ENCODE measurements around the gene PCNA.

The PCNA gene

GRCh38 chr20:5090191-5090590 lies 29.6 kb downstream of the PCNA start:
- Histone ChIP-seq H3K9ac (no peak overlapping the region), H3K27me3 (ENCODE audit: insufficient read depth, low read depth) (no peaks in the 10 kb centered on the region), H3K27ac (no peak overlapping the region), H3K36me3 (ENCODE audit: insufficient read depth) (no peaks in the 10 kb centered on the region), H4K20me1 (ENCODE audit: insufficient read depth) (no peaks in the 10 kb centered on the region), H3K4me3 (IDR thresholded peaks at IDR 0.05; ENCODE audit: insufficient read depth, low read depth, low read length) (no peak overlapping the region), H3K4me1 (ENCODE audit: low read depth, poor library complexity, severe bottlenecking) (no peaks in the 10 kb centered on the region), H3K79me2 (ENCODE audit: insufficient read depth, low read depth) (no peaks in the 10 kb centered on the region), H3K4me2 (no peak overlapping the region), H2AFZ (ENCODE audit: low read depth) (no peak overlapping the region)
- TF ChIP-seq, protein P1, sequence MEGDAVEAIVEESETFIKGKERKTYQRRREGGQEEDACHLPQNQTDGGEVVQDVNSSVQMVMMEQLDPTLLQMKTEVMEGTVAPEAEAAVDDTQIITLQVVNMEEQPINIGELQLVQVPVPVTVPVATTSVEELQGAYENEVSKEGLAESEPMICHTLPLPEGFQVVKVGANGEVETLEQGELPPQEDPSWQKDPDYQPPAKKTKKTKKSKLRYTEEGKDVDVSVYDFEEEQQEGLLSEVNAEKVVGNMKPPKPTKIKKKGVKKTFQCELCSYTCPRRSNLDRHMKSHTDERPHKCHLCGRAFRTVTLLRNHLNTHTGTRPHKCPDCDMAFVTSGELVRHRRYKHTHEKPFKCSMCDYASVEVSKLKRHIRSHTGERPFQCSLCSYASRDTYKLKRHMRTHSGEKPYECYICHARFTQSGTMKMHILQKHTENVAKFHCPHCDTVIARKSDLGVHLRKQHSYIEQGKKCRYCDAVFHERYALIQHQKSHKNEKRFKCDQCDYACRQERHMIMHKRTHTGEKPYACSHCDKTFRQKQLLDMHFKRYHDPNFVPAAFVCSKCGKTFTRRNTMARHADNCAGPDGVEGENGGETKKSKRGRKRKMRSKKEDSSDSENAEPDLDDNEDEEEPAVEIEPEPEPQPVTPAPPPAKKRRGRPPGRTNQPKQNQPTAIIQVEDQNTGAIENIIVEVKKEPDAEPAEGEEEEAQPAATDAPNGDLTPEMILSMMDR (conservative IDR thresholded peaks at IDR 0.05; ENCODE audit: low read depth, low read length) = no peak

DNA sequence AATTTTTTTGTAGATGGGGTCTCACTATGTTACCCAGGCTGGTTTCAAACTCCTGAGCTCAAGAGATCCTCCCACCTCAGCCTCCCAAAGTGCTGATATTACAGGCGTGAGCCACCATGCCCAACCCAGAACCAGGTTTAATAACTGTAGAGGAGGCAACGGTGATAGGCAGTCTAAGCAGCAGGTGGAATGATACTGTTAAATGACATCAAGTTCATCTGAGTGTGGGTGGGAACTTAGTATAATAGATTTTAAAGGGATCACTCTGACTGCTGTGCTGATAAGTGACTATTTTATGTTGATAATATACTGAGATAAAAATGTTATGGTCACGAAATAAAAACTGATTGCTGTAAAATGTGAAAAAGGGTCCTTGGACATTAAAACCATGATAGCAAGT lies 31.1 kb downstream of the PCNA start:
- no peaks in the 10 kb centered on the region for H3K4me1 ChIP-seq (ENCODE audit: low read depth, poor library complexity, severe bottlenecking)
- H3K36me3 ChIP-seq (ENCODE audit: insufficient read depth) = no peaks in the 10 kb centered on the region
- H2AFZ ChIP-seq (ENCODE audit: low read depth) = no peak overlapping the region
- no peak overlapping the region for H3K9ac ChIP-seq
- TF ChIP-seq, protein P1 (conservative IDR thresholded peaks at IDR 0.05; ENCODE audit: low read depth, low read length) = no peak
- no peak overlapping the region for H3K4me3 ChIP-seq (IDR thresholded peaks at IDR 0.05; ENCODE audit: insufficient read depth, low read depth, low read length)
- no peak overlapping the region for H3K27ac ChIP-seq
- no peak overlapping the region for H3K4me2 ChIP-seq
- no peaks in the 10 kb centered on the region for H4K20me1 ChIP-seq (ENCODE audit: insufficient read depth)
- no peaks in the 10 kb centered on the region for H3K79me2 ChIP-seq (ENCODE audit: insufficient read depth, low read depth)
- H3K27me3 ChIP-seq (ENCODE audit: insufficient read depth, low read depth) = no peaks in the 10 kb centered on the region

GRCh38 chr20:5085380-5085779 lies 34.4 kb downstream of the PCNA start:
- Histone ChIP-seq H3K4me3 (IDR thresholded peaks at IDR 0.05; ENCODE audit: insufficient read depth, low read depth, low read length) (no peak overlapping the region), H3K36me3 (ENCODE audit: insufficient read depth) (no peaks in the 10 kb centered on the region), H3K27me3 (ENCODE audit: insufficient read depth, low read depth) (no peaks in the 10 kb centered on the region), H3K9ac (no peak overlapping the region), H3K27ac (no peak overlapping the region), H2AFZ (ENCODE audit: low read depth) (no peak overlapping the region), H3K4me2 (no peak overlapping the region), H3K4me1 (ENCODE audit: low read depth, poor library complexity, severe bottlenecking) (peaks cover 14% of the 10 kb centered on the region), H4K20me1 (ENCODE audit: insufficient read depth) (no peaks in the 10 kb centered on the region), H3K79me2 (ENCODE audit: insufficient read depth, low read depth) (no peaks in the 10 kb centered on the region)
- TF ChIP-seq, protein P1 (conservative IDR thresholded peaks at IDR 0.05; ENCODE audit: low read depth, low read length) = no peak

- Histone ChIP-seq H3K27me3 (ENCODE audit: insufficient read depth, low read depth) (no peaks in the 10 kb centered on the region), H3K9ac (peak overlapping the region; percentile 41; the same call in 1 of the 2 replicates), H3K4me2 (peak overlapping the region; percentile 67), H3K27ac (peak overlapping the region; percentile 66), H3K79me2 (ENCODE audit: insufficient read depth, low read depth) (no peaks in the 10 kb centered on the region), H3K4me3 (IDR thresholded peaks at IDR 0.05; ENCODE audit: insufficient read depth, low read depth, low read length) (no peak overlapping the region), H3K36me3 (ENCODE audit: insufficient read depth) (no peaks in the 10 kb centered on the region), H4K20me1 (ENCODE audit: insufficient read depth) (no peaks in the 10 kb centered on the region), H2AFZ (ENCODE audit: low read depth) (peak overlapping the region; percentile 17; the same call in 1 of the 2 replicates), H3K4me1 (ENCODE audit: low read depth, poor library complexity, severe bottlenecking) (peaks cover 47% of the 10 kb centered on the region)
- TF ChIP-seq, protein P1 (conservative IDR thresholded peaks at IDR 0.05; ENCODE audit: low read depth, low read length) = no peak
These were observed 39.3 kb downstream of the PCNA start for GRCh38 chr20:5080384-5080877.

All from KMS-11 (cell line).